Activated T-cell treated with anti-CD3 and anti-CD28 coated beads, Interleukin-2, amount 50 U/mL, for 4 hours (primary cell): ENCODE measurements around the gene KLK12. TPM values are rescaled to one million over a fixed set of nuclear protein-coding genes. Genes with fewer than 3 reads are reported as not detected.
"Not testable (repeated sequence)": the region's sequence is repeated elsewhere in the genome, so short reads cannot be mapped to it uniquely, and the experiment has no call there.

Experiments used
- ATAC-seq, 2 donors: fragments of 200-7000 bp; cut with Tn5 transposase; one replicate each; pipeline ENCODE4 v1.10.0; 2021
- DNase-seq: peaks from one replicate; pipeline ENCODE4 v3.0.0-alpha.2; 2020
- H3K27me3 Mint-ChIP-seq: one replicate; pipeline ENCODE4 v1.8.0; 2021; ENCODE audit warnings: low read depth, mixed read lengths
- H3K36me3 Mint-ChIP-seq: one replicate; pipeline ENCODE4 v1.8.0; 2022; ENCODE audit warnings: mixed read lengths; ENCODE audit not compliant: insufficient read depth
- H3K4me1 Mint-ChIP-seq: one replicate; pipeline ENCODE4 v1.8.0; 2021; ENCODE audit warnings: low read depth, mixed read lengths
- H3K4me3 Mint-ChIP-seq: one replicate; pipeline ENCODE4 v1.8.0; 2021; ENCODE audit warnings: mild to moderate bottlenecking, moderate library complexity, mixed read lengths
- H3K9me3 Mint-ChIP-seq: one replicate; pipeline ENCODE4 v1.8.0; 2021; ENCODE audit warnings: mixed read lengths
- total RNA-seq, 3 donors: library from RNA; stranded (reverse); gene quantifications; one replicate each; pipeline ENCODE4 v1.2.1, GENCODE V29; 2021

The KLK12 gene
- total RNA-seq, 3 donors from 2014 or later = not detected

GRCh38 chr19:50998686-50999085 is 36.1 kb downstream of the KLK12 start:
- no peak for DNase-seq
- H3K4me3 Mint-ChIP-seq = no peak overlapping the region
- no peaks in the 10 kb centered on the region for H3K9me3 Mint-ChIP-seq
- no peak for ATAC-seq
- H3K36me3 Mint-ChIP-seq = no peaks in the 10 kb centered on the region
- H3K4me1 Mint-ChIP-seq = no peaks in the 10 kb centered on the region
- peaks cover 50% of the 10 kb centered on the region for H3K27me3 Mint-ChIP-seq

- ATAC-seq = no peak
- no peak for DNase-seq
- H3K27me3 Mint-ChIP-seq = peaks cover 47% of the 10 kb centered on the region
- H3K36me3 Mint-ChIP-seq = no peaks in the 10 kb centered on the region
- no peaks in the 10 kb centered on the region for H3K4me1 Mint-ChIP-seq
- no peak overlapping the region for H3K4me3 Mint-ChIP-seq
- H3K9me3 Mint-ChIP-seq = no peaks in the 10 kb centered on the region
Measured at GRCh38 chr19:50998061-50998460, 36.7 kb downstream of the KLK12 start.

GRCh38 chr19:50994129-50994528 is 40.7 kb downstream of the KLK12 start:
- Mint-ChIP-seq H3K4me1 (no peaks in the 10 kb centered on the region), H3K4me3 (no peak overlapping the region), H3K36me3 (no peaks in the 10 kb centered on the region), H3K27me3 (peaks cover 31% of the 10 kb centered on the region), H3K9me3 (no peaks in the 10 kb centered on the region)
- ATAC-seq (no peak), DNase-seq (no peak)

- H3K4me3 Mint-ChIP-seq = no peak overlapping the region
- H3K4me1 Mint-ChIP-seq = no peaks in the 10 kb centered on the region
- no peaks in the 10 kb centered on the region for H3K36me3 Mint-ChIP-seq
- DNase-seq = no peak
- no peaks in the 10 kb centered on the region for H3K9me3 Mint-ChIP-seq
- peaks cover 18% of the 10 kb centered on the region for H3K27me3 Mint-ChIP-seq
- ATAC-seq = no peak
Measured at GRCh38 chr19:50992666-50993035, 42.2 kb downstream of the KLK12 start.

GRCh38 chr19:50984416-50984815 is 50.4 kb downstream of the KLK12 start:
- H3K9me3 Mint-ChIP-seq, H3K4me1 Mint-ChIP-seq, ATAC-seq, H3K4me3 Mint-ChIP-seq, DNase-seq, H3K36me3 Mint-ChIP-seq: not testable (repeated sequence)
- peaks cover 32% of the 10 kb centered on the region for H3K27me3 Mint-ChIP-seq

- Mint-ChIP-seq H3K9me3 (no peaks in the 10 kb centered on the region), H3K4me1 (no peaks in the 10 kb centered on the region), H3K36me3 (no peaks in the 10 kb centered on the region), H3K27me3 (peaks cover 35% of the 10 kb centered on the region), H3K4me3 (no peak within 1 kb of the TSS)
- no peak for DNase-seq
- ATAC-seq = no peak
Measured at GRCh38 chr19:50983625-50984292, 51.0 kb downstream of the KLK12 start, which contains the start of gene KLK7. Gene KLK7 (minus strand): TSS chr19:50983917. CDS start chr19:50982399, 1,518 bp downstream.

- Mint-ChIP-seq H3K4me3 (no peak overlapping the region), H3K36me3 (no peaks in the 10 kb centered on the region), H3K27me3 (peaks cover 39% of the 10 kb centered on the region), H3K4me1 (no peaks in the 10 kb centered on the region), H3K9me3 (no peaks in the 10 kb centered on the region)
- DNase-seq = no peak
- no peak for ATAC-seq
Measured at GRCh38 chr19:50982186-50982585, 52.6 kb downstream of the KLK12 start.

- DNase-seq (no peak), ATAC-seq (no peak)
- Mint-ChIP-seq H3K9me3 (no peaks in the 10 kb centered on the region), H3K27me3 (peaks cover 41% of the 10 kb centered on the region), H3K36me3 (no peaks in the 10 kb centered on the region), H3K4me3 (no peak overlapping the region), H3K4me1 (no peaks in the 10 kb centered on the region)
Measured at GRCh38 chr19:50981587-50982146, 53.1 kb downstream of the KLK12 start.

GRCh38 chr19:50980208-50980607 is 54.6 kb downstream of the KLK12 start:
- Mint-ChIP-seq H3K9me3 (no peaks in the 10 kb centered on the region), H3K4me3 (no peak overlapping the region), H3K4me1 (no peaks in the 10 kb centered on the region), H3K36me3 (no peaks in the 10 kb centered on the region), H3K27me3 (peaks cover 46% of the 10 kb centered on the region)
- DNase-seq (no peak), ATAC-seq (no peak)

- no peak overlapping the region for H3K4me3 Mint-ChIP-seq
- ATAC-seq = no peak
- no peaks in the 10 kb centered on the region for H3K4me1 Mint-ChIP-seq
- peaks cover 44% of the 10 kb centered on the region for H3K27me3 Mint-ChIP-seq
- H3K36me3 Mint-ChIP-seq = no peaks in the 10 kb centered on the region
- no peaks in the 10 kb centered on the region for H3K9me3 Mint-ChIP-seq
- DNase-seq = no peak
Measured at GRCh38 chr19:50979758-50980157, 55.0 kb downstream of the KLK12 start.

Other genes with a start within 250 kb of the KLK12 start
- gene ACP4, start 244.6 kb downstream of the KLK12 start, total RNA-seq = not detected
- 1 to 10 TPM in 1 of 3 donors, under 1 TPM in 2; 0.58 to 1.1 (median 0.71) TPM for gene KLK1, start 211.2 kb downstream of the KLK12 start, total RNA-seq
- gene KLK15, start 201.4 kb downstream of the KLK12 start, total RNA-seq = not detected
- not detected for gene KLK3, start 180.1 kb downstream of the KLK12 start, total RNA-seq
- not detected for gene KLK2, start 161.6 kb downstream of the KLK12 start, total RNA-seq
- gene KLK4, start 123.6 kb downstream of the KLK12 start, total RNA-seq = not detected
- gene KLK5, start 82.0 kb downstream of the KLK12 start, total RNA-seq = not detected
- not detected for gene KLK6, start 65.4 kb downstream of the KLK12 start, total RNA-seq
- not detected for gene KLK7, start 51.1 kb downstream of the KLK12 start, total RNA-seq
- not detected for gene KLK8, start 33.4 kb downstream of the KLK12 start, total RNA-seq
- gene KLK10, start 15.3 kb downstream of the KLK12 start, total RNA-seq = not detected
- gene KLK11, start 8.4 kb downstream of the KLK12 start, total RNA-seq = under 1 TPM in 1 of 3 donors, not detected in 2; 0.24 TPM
- gene KLK13, start 30.1 kb upstream of the KLK12 start, total RNA-seq = not detected
- gene KLK14, start 47.9 kb upstream of the KLK12 start, total RNA-seq = 1 to 10 TPM in 2 of 3 donors, under 1 TPM in 1; 0.79 to 1.4 (median 1.2) TPM
- gene CTU1, start 73.4 kb upstream of the KLK12 start, total RNA-seq = 10 to 100 TPM; 24.1 to 29.3 (median 27.7) TPM
- gene SIGLEC9, start 89.9 kb upstream of the KLK12 start, total RNA-seq = under 1 TPM; 0.22 to 0.43 (median 0.37) TPM
- under 1 TPM in 1 of 3 donors, not detected in 2; 0.16 TPM for gene SIGLEC7, start 107.3 kb upstream of the KLK12 start, total RNA-seq
- under 1 TPM; 0.11 to 0.51 (median 0.11) TPM for gene CD33, start 190.1 kb upstream of the KLK12 start, total RNA-seq
- not detected for gene SIGLECL1, start 216.1 kb upstream of the KLK12 start, total RNA-seq